Measurements from ENCODE around the gene LIME1. TPM values are rescaled to one million over a fixed set of nuclear protein-coding genes. Genes with fewer than 3 reads are reported as not detected.
A peak's percentile ranks its signal among the peaks of the same experiment; 100 is the strongest.

LIME1 gene
- 1 to 10 TPM; 4.2 to 4.9 TPM for total RNA-seq
- long read RNA-seq, donor 1, result 0 reads
- long read RNA-seq, donor 2, partial matches to known transcripts, result 1 of 1 reads
- long read RNA-seq, donor 2, other reads (novel, unspliced or antisense), result 0 of 1 reads

- intact Hi-C loops (cut with DNase I), result no loop called here
- no peak for DNase-seq (ENCODE audit: low spot score)
Measured at GRCh38 chr20:63735859-63736718, at the start of gene LIME1. TSS of gene LIME1 (plus strand) at chr20:63736664. CDS start at chr20:63737550, 886 bp downstream.

GRCh38 chr20:63687419-63688178 lies 48.9 kb upstream of the LIME1 start:
- peak; percentile 82 for DNase-seq (ENCODE audit: low spot score)
- intact Hi-C loops (cut with DNase I), result no loop called here

- intact Hi-C loops (cut with DNase I), result no loop called here
- peak; percentile 86 for DNase-seq (ENCODE audit: low spot score)
Measured at GRCh38 chr20:63688228-63689045, 48.0 kb upstream of the LIME1 start.

GRCh38 chr20:63689046-63690002 lies 47.1 kb upstream of the LIME1 start:
- intact Hi-C loops (cut with DNase I), result no loop called here
- DNase-seq (ENCODE audit: low spot score), result peak; percentile 80

- intact Hi-C loops (cut with DNase I), result no loop called here
- DNase-seq (ENCODE audit: low spot score), result peak; percentile 79
Measured at GRCh38 chr20:63690003-63690897, 46.2 kb upstream of the LIME1 start.

- DNase-seq (ENCODE audit: low spot score), result peak; percentile 84
- intact Hi-C loops (cut with DNase I), result no loop called here
Measured at GRCh38 chr20:63690898-63691710, 45.4 kb upstream of the LIME1 start.

GRCh38 chr20:63691711-63692435 lies 44.6 kb upstream of the LIME1 start:
- DNase-seq (ENCODE audit: low spot score), result no peak
- intact Hi-C loops (cut with DNase I), result no loop called here

GRCh38 chr20:63692436-63693082 lies 43.9 kb upstream of the LIME1 start:
- DNase-seq (ENCODE audit: low spot score), result no peak
- intact Hi-C loops (cut with DNase I), result no loop called here

GRCh38 chr20:63693083-63693732 lies 43.3 kb upstream of the LIME1 start:
- intact Hi-C loops (cut with DNase I), result no loop called here
- DNase-seq (ENCODE audit: low spot score), result no peak

- intact Hi-C loops (cut with DNase I), result no loop called here
- DNase-seq (ENCODE audit: low spot score), result no peak
Measured at GRCh38 chr20:63693733-63694583, 42.5 kb upstream of the LIME1 start.

GRCh38 chr20:63694584-63695423 lies 41.7 kb upstream of the LIME1 start:
- intact Hi-C loops (cut with DNase I), result no loop called here
- DNase-seq (ENCODE audit: low spot score), result no peak

GRCh38 chr20:63695424-63696305 lies 40.8 kb upstream of the LIME1 start:
- intact Hi-C loops (cut with DNase I), result no loop called here
- peak; percentile 82 for DNase-seq (ENCODE audit: low spot score)

Measured in posterior vena cava (tissue), 2 donors.